Measurements from ENCODE around the gene PGAP2. TPM values are rescaled to one million over a fixed set of nuclear protein-coding genes. Genes with fewer than 3 reads are reported as not detected.

Gene PGAP2
- total RNA-seq, 1 experiment from 2014 or later, result 37.4 TPM

GRCh38 chr11:3773180-3773579 lies 35.2 kb upstream of the PGAP2 start:
- H4K8ac ChIP-seq (replicated peaks; ENCODE audit: insufficient read length, low read depth, low read length), result no peak overlapping the region
- no peak overlapping the region for H3K14ac ChIP-seq (ENCODE audit: insufficient read depth, low read length)
- WGBS (ENCODE audit: extremely low coverage, insufficient read length, low lambda C conversion rate), result no CpG with 5 or more reads among the region's 4 CpGs
- no peak overlapping the region for H3K9ac ChIP-seq (ENCODE audit: extremely low read depth, insufficient read length, low read length)
- H2BK12ac ChIP-seq (ENCODE audit: insufficient read length, low read depth, low read length), result no peak overlapping the region
- H2BK20ac ChIP-seq (ENCODE audit: low read depth, low read length, poor library complexity, severe bottlenecking), result no peak overlapping the region
- H3K9me3 ChIP-seq (ENCODE audit: control insufficient read depth, low read depth, low read length), result no peaks in the 10 kb centered on the region
- H3K23me2 ChIP-seq (ENCODE audit: insufficient read length, low read depth, low read length, poor library complexity, severe bottlenecking), result no peaks in the 10 kb centered on the region
- H3K4ac ChIP-seq (ENCODE audit: low read depth, low read length), result no peak overlapping the region
- H2AK5ac ChIP-seq (ENCODE audit: insufficient read length, low read length), result no peak overlapping the region
- H4K20me1 ChIP-seq (ENCODE audit: control insufficient read depth, insufficient read depth, insufficient read length), result no peaks in the 10 kb centered on the region
- H3K27ac ChIP-seq (ENCODE audit: insufficient read length, low read depth, low read length), result no peak overlapping the region
- no peak overlapping the region for H2BK120ac ChIP-seq (ENCODE audit: low read depth, low read length, poor library complexity, severe bottlenecking)
- H2AFZ ChIP-seq (ENCODE audit: low read length), result no peak overlapping the region
- H3K23ac ChIP-seq (ENCODE audit: insufficient read length, low read depth, low read length), result no peak overlapping the region
- H3K79me2 ChIP-seq (ENCODE audit: insufficient read depth, low read length), result no peaks in the 10 kb centered on the region
- H3K4me3 Mint-ChIP-seq, result no peak overlapping the region
- H2BK5ac ChIP-seq (ENCODE audit: insufficient read length, low read length), result no peak overlapping the region
- H3K27me3 Mint-ChIP-seq (ENCODE audit: low read depth), result no peaks in the 10 kb centered on the region
- peaks cover 56 to 89% (median 76%) of the 10 kb centered on the region in 3 experiments for H3K36me3 Mint-ChIP-seq (ENCODE audit: insufficient read depth in 1 of 3, low read depth in 3 of 3)
- H3T11ph ChIP-seq (ENCODE audit: low read length), result no peak overlapping the region
- no peak overlapping the region for H4K5ac ChIP-seq (ENCODE audit: insufficient read length, low read depth, low read length)
- H2BK15ac ChIP-seq (ENCODE audit: low read depth, low read length), result no peak overlapping the region
- no peaks in the 10 kb centered on the region for H3K27me3 ChIP-seq (ENCODE audit: insufficient read depth, low read length)
- no peak overlapping the region for H4K91ac ChIP-seq (ENCODE audit: insufficient read length, low read depth, low read length)
- H3K4me2 ChIP-seq (ENCODE audit: insufficient read depth, insufficient read length, low read length), result no peak overlapping the region
- H3K79me1 ChIP-seq (ENCODE audit: insufficient read depth, low read depth, low read length, poor library complexity, severe bottlenecking), result no peaks in the 10 kb centered on the region
- no peaks in the 10 kb centered on the region for H3K9me3 Mint-ChIP-seq
- no peak for DNase-seq
- H3K18ac ChIP-seq (ENCODE audit: insufficient read length, low read depth, low read length), result no peak overlapping the region
- H3K27ac Mint-ChIP-seq, result no peak overlapping the region
- H3K4me1 Mint-ChIP-seq, result no peaks in the 10 kb centered on the region
- no peak for TF ChIP-seq CTCF (conservative IDR thresholded peaks at IDR 0.05)
- no peaks in the 10 kb centered on the region for H3K4me1 ChIP-seq (ENCODE audit: insufficient read depth, low read length)
- H3K56ac ChIP-seq (ENCODE audit: insufficient read length, low read depth, low read length), result no peak overlapping the region
